GM20000 (cell line): ENCODE data around the gene DENND1C.

Source experiments
- DNase-seq: peaks from one replicate; pipeline ENCODE4 v3.0.0; 2012; ENCODE audit warnings: low spot score
- CTCF ChIP-seq: IDR thresholded peaks from 2 replicates; pipeline ENCODE4 v1.5.1; 2012; ENCODE audit warnings: mild to moderate bottlenecking, control low read depth; ENCODE audit errors: extremely low read depth, missing control alignments

DENND1C gene

DNA sequence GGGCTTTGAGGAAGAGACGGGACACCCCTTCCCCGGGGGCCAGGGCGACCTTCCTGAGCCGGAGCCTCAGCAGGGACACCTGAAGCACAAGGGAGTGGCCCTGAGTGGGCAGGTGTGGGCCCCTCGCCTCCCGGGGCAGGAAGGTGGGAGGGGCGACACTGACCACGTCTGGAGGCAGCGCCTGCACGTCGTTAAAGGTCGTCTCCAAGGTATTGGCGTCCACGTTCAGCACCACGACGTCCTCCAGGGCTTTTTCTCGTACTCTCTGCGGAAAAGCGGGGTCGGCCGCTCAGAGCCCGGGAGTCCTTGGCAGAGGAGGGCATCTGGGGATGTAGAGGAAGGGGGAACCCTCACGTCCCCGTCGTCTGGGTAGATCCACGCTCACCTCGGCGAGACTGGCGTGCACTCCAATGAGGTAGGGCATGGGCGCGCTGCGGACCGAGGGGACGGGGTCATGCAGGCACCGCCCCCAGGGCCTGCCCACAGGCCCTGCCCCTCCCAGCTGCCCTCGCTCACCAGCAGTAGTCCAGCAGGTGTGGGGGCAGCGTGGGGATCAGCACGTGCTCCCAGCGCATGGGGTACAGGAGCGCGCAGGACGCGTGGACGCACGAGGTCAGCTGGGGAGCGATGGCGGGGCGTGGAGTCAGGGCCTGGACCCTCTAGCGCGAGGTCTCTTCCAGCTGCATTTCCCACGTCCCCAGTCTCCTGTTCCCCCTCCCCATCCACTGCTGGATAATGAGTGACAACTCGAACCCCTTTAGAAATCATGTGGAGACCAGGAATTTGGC, 6.1 kb downstream of the DENND1C start:
- no peak for DNase-seq
- TF ChIP-seq CTCF: no peak

- no peak for TF ChIP-seq CTCF
- DNase-seq: no peak
These were observed 7.9 kb downstream of the DENND1C start for GRCh38 chr19:6473647-6474046.

GRCh38 chr19:6472713-6473112, 8.9 kb downstream of the DENND1C start:
- no peak for DNase-seq
- no peak for TF ChIP-seq CTCF

GRCh38 chr19:6471076-6471475, 10.5 kb downstream of the DENND1C start:
- no peak for DNase-seq
- TF ChIP-seq CTCF: no peak

DNA sequence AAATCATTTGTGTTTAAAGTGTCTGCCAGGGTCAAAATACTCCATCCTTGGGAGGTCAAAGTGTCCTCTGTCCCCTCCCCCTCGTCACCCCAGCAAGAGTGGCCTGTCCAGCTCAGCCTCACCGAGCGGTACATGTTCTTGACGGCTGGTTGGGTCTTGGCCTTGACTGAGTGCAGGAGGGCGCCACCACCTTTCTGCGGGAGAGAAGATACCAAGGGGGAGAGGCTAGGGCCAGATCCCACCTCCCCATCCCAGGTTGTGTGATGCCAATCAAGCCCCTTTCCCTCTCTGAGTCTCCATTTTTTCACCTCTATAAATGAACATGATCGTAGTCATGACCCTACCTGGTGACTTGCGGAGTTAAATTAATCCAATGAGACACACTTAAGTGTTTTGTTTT, 11.4 kb downstream of the DENND1C start:
- TF ChIP-seq CTCF: no peak
- DNase-seq: no peak

DNA sequence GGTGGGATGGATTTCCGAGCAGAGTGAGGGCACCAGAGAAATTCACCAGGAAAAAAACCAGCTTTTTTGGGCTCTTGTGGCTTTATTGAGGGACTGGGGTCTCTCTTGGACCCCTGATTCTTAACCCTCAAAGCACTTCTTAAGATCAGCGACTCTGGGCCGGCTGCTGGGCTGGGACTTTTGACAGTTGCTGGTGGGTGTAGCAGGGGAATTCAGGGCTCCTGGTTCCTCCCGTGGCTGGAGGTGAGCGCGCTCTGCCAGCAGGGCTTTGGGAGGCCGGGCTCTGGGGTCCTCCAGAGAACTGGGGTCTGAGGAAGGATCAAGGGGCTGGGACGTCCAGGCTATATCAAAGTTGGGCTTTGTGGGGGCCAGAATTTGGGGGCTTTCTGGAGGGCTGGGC, 14.2 kb downstream of the DENND1C start:
- no peak for TF ChIP-seq CTCF
- peak; percentile 32 for DNase-seq

GRCh38 chr19:6466526-6467248, 14.9 kb downstream of the DENND1C start:
- DNase-seq: no peak
- TF ChIP-seq CTCF: no peak
